ENCODE data around the gene RPA1. TPM values are rescaled to one million over a fixed set of nuclear protein-coding genes. Genes with fewer than 3 reads are reported as not detected.
"Not testable (repeated sequence)": the region's sequence is repeated elsewhere in the genome, so short reads cannot be mapped to it uniquely, and the experiment has no call there.

RPA1 gene
- 46.0 TPM for total RNA-seq
- long read RNA-seq, full-length matches to known transcripts, result 63 of 71 reads
- long read RNA-seq, partial matches to known transcripts, result 4 of 71 reads
- long read RNA-seq, other reads (novel, unspliced or antisense), result 4 of 71 reads

DNA sequence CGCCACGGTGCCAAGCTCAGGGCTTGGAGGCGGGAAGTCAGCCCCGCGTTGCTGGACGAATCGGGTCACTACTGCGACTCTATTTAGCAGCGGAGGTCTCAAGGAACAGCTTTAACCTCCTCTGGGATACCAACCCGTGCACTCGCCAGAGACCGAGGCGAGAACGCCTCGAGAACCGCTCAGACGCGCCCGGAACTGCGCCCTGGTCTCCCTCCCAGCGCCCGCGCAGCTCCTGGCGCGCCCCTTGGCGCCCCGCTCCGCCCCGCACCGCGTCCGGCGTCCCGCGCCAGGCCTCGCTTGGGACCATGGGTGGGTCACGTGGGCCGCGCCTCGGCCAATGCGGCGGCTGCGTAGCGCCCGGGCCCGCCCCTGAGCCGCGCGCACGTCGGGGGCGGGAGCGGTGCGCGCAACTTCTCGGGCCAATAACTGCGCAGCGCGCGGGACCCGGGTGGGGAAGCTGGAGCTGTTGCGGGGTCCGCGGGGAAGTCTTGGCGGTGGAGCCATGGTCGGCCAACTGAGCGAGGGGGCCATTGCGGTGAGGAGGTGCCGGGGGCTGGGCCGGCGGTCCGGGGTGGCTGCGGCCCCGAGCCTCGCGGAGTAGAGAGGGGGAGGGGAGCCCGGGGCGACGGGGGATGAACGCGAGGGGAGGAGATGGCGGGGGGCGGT, at the start of gene RPA1, which contains the start of gene SMYD4:
TSS of gene RPA1 (plus strand) at position 414 of the 666 bp plus-strand sequence. CDS start at position 503, 89 bp downstream.
TSS of gene SMYD4 (minus strand) at position 311 of the 666 bp plus-strand sequence. CDS start 1,908 bp downstream, outside the sequence.
- intact Hi-C loops (cut with micrococcal nuclease), result loop anchor here (2.0 kb wide), 1 partner anchor 43 kb away; no protein-coding TSS in a partner anchor
- ATAC-seq (peak; percentile 100), DNase-seq (peak; percentile 95)

DNA sequence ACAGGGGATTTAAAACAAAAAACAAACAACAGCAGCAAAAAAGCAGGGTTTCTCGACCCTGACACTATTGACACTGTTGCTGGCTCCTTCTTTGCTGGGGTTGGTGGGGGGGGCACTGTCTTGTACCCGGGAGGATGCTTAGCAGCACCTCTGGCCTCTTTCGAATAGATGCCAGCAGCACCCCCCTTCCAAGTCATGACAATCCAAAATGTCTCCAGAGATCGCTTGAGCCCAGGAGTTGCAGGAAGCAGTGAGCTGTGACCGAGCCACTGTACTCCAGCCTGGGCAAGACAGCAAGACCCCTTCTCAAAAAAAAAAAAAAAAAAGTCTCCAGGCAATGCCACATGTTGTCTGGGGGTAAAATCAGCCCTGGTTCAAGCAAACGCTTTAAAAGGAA, 47.6 kb upstream of the RPA1 start:
- ATAC-seq (no peak), DNase-seq (peak; percentile 23)
- intact Hi-C loops (cut with micrococcal nuclease), result loop anchor here (5.0 kb wide), 1 partner anchor 65 kb away; no protein-coding TSS in a partner anchor

DNA sequence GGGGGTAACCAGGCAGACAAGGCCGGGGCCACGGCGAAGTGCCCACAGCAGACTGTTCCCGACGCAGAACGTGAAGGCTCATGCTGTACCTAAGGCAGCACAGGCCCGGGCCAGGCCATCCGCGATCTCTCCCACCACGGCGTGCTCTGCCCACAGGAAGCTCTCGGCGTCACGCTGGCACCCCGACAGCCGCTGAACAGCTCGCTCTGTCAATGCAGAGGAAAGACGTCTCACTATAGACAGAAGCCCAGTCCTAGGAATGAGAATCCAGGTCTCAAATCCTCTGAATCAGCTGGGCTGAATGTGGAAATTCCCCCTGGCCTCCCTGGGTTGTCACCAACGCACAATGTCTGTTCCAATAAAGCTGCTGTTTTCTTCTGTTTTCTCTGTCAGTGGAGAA, 46.5 kb upstream of the RPA1 start:
- intact Hi-C loops (cut with micrococcal nuclease), result loop anchor here (5.0 kb wide), 1 partner anchor 66 kb away; no protein-coding TSS in a partner anchor
- peak; percentile 2 for ATAC-seq
- DNase-seq, result peak; percentile 65

DNA sequence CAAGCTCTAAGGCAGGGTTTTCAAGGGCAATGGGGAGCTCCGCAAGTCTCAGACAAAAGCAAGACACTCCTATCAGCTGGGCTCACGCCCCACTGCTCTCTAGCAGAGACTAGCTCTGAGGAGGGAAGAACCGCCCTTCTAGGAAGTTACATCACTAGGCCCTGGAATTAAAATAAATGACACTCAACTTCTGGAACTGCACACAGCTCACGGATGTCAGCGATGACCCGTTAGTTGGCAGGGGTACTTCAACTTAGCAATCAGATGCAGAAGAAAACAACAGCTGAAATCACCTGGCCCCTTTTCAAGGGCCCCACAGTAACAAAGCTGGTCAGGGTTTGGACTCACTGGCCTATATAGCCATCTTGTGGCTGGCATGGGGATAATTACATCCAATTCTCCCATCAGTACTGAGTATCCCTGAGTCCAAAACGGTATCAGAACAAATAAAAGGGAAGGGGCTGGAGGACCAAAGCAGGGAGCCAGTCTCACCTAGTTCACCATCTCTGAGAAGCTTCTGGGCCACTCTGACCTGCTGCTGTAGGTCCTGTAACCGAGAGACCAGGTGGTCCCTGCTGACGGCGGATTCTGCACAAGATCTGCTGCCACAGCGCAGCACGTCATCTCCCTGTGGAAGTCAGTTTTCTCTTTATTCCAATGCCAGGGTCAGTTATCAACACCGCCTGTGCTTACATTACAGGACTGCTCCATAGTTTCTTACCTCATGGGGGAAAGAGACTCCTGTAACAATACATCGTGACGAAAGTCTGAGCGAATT, 45.8 kb upstream of the RPA1 start:
- ATAC-seq (peak; percentile 73), DNase-seq (peak; percentile 82)
- intact Hi-C loops (cut with micrococcal nuclease), result loop anchor here (5.0 kb wide), 1 partner anchor 67 kb away; no protein-coding TSS in a partner anchor

DNA sequence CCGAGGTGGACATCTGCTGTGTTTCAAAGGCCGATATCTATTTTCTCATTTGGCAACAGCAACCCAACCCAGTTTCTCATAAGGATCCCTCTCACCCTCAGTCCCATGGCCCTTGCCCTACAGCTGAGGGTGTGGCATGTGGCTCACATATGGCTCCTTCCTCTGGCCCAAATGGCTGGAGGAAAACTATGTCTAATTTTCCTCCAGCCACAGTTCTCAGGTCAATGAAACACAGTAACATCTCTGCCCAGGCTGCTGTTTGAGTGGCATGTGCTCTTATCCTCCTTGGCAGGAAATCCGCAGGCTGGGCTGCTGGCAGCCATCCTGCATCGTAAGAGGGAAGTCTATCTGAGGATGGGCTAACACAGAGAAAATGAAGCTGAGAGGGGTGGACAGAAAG, 43.9 kb upstream of the RPA1 start:
- ATAC-seq (peak; percentile 38), DNase-seq (peak; percentile 76)
- intact Hi-C loops (cut with micrococcal nuclease), result loop anchor here (2.0 kb wide), 1 partner anchor 43 kb away; the partner anchor contains the start of gene SMYD4

DNA sequence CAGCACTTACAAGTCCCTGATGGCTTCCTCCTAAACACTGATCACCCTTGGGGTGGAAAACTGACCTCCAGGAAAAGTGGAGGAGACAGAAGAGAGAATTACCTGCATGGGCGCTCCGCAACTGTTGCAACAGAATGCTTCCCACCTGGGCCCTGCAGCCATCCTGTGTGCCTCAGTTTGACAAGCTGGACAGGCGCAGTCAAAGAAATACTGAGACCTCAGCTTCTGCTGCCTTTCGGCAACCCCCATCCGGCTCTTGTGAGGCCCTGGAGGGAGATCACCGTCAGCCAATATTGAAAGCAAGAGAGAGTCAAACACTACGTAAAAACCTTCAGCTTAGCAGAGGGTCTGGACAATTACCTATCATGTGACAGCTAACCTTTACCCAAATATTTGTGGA, 43.1 kb upstream of the RPA1 start:
- no peak for ATAC-seq
- peak; percentile 33 for DNase-seq
- intact Hi-C loops (cut with micrococcal nuclease), result loop anchor here (2.0 kb wide), 1 partner anchor 42 kb away; the partner anchor contains the start of gene SMYD4

DNA sequence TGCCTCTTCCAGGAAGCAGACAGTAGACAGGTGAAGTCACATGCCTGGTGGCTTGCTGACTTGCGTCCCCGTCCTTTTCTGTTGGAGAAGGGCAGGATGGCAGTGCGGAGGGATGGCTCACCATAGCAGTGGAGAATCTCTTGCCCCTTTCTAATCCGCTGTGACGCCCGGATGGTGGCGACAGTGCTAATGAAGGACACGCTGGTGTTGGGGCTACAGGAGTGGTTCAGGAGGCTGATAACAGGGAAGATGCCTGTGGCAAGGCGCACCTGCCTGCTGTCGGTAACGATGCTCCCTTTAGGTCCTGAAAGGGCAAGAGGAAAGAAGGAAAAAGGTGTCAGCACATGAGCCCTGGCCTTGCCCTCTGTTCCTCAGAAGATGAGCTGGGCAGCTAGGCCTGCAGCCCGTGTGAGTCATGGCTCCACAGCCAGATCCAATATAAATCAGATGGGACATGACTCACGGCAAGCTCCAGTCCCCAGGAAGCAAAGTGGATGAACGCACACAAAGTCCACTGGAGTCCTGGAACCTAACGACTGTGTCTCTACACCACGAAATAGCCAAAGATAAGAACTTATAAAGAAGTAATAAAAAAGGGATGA, 42.4 kb upstream of the RPA1 start:
- peak; percentile 70 for DNase-seq
- peak; percentile 42 for ATAC-seq
- intact Hi-C loops (cut with micrococcal nuclease), result loop anchor here (2.0 kb wide), 1 partner anchor 41 kb away; the partner anchor contains the start of gene SMYD4

DNA sequence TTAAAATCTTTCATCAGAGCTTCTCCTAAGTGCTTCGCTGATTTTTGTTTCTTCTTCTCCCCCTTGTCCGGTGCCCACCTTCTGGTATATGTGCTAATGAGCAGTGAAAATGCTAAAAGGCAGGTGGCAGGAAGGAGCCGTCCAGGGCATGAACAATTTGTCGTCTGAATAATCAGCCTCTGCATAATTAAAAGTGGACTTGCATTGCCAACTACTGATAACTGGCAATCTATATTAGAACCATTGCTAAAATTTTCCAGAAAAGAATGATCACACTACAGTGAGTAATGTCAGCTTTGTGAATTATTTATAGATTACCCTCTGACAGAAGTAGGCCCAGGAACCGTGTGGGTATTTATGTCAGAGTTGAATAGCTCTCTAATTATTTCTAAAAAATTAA, 39.9 kb upstream of the RPA1 start:
- ATAC-seq (peak; percentile 44), DNase-seq (no peak)
- intact Hi-C loops (cut with micrococcal nuclease), result no loop called here

DNA sequence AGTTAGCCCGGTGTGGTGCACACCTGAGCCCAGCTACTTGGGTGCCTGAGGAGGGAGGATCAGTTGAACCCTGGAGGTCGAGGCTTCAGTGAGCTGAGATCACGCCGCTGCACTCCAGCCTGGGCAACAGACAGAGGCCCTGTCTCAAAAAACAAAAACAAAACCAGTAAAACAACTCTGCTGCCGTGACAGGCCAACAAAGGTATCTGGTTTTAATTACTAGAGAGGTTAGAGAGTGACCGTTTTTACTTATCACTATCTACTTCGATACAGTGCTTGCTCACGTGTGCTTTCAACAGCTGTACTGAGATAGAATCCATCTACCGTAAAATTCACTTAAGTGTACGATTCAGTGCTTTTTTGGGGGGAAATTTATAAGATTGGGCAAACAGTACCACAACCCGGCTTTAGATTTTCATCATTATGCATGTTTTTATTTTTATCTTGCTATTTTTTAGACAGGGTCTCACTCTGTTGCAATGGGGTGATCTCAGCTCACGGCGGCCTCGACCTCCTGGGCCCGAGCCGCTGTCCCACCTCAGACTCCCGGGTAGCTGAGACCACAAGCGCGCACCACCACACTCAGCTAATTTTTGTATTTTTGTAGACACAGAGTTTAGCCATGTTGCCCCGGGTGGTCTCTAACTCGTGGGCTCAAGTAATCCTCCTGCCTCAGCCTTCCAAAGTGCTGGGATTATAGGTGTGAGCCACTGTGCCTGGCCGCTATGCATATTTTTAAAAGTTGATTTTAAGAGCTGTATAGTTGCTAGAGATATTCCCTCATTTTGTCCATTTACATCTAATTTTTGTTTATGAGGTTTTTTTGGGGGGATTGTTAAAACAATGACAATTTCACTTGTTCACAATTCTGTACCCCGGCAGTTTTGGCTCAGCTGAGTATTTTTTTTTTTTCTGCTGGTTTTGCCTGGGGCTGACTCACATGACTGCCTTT, 37.0 kb upstream of the RPA1 start:
- intact Hi-C loops (cut with micrococcal nuclease), result no loop called here
- ATAC-seq (no peak), DNase-seq (no peak)

DNA sequence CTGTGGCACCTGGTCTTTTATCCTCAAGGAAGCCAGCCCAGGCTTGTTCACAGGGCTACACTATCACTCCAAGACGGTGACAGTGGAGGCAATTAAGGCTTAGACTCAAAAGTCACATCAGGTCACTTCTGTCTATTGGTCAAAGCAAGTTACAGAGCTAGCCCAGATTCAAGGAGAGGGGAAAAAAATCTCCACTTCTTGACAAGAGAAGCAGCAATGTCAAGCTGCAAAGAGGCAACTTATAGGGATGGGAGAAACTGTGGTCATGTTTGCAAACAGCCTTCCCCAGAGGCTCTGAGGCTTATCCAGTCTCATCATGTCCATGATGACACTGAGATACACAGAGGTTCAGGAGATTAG, 36.4 kb upstream of the RPA1 start:
- intact Hi-C loops (cut with micrococcal nuclease), result no loop called here
- ATAC-seq, result no peak
- no peak for DNase-seq

DNA sequence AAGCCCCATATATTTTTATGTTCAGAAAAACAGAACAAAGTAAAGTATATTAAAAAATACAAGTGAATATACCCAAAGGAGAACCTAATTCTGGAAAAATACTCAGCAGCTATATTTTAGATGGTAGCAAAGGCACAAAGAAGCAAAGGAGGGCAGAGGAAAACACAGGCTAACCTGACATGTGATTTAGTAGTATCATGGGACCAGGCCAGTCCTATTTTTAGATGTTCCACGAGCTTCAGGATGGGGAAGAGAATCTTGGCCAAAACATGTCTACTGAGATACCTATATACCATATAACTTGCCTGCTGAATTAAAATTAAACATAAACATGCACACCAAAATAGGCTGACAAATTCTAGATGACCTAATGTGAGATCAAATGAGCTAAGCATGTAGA, 33.0 kb upstream of the RPA1 start:
- intact Hi-C loops (cut with micrococcal nuclease), result no loop called here
- ATAC-seq (peak; percentile 85), DNase-seq (no peak)

DNA sequence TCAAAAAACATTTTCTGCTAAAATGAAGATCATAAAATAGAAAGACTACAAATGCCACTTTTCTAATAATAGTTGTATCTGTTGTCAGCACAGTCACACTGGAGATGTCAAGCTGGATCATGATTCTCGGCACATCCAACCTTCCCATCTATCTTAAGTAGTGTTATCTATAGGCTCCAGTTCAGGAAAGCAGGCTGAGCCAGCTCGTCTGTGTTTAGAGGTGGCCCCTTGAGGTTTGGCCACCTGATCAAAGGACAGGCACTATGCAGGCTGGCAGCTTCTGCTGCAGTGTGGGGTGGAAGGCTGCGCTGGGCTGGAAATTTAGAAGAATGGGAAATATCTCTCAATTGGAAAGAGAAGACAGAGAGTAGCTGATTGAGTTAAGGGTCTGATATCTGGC, 32.5 kb upstream of the RPA1 start:
- peak; percentile 61 for DNase-seq
- peak; percentile 86 for ATAC-seq
- intact Hi-C loops (cut with micrococcal nuclease), result no loop called here

DNA sequence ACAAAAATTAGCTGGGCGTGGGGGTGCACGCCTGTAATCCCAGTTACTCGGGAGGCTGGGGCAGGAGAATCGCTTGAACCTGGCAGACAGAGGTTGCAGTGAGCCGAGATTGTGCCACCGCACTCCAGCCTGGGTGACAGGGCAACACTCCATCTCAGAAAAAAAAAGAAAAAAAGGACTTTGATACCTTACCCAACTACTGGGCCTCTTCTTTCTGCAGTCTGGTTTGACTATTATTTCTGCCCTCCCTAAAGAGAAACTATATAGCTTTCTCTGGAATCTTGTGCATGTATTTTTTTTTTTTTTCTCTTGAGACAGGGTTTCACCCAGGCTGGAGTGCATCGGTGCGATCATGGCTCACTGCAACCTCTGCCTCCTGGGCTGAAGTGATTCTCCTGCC, 32.0 kb upstream of the RPA1 start:
- intact Hi-C loops (cut with micrococcal nuclease); ATAC-seq; DNase-seq: not testable (repeated sequence)

DNA sequence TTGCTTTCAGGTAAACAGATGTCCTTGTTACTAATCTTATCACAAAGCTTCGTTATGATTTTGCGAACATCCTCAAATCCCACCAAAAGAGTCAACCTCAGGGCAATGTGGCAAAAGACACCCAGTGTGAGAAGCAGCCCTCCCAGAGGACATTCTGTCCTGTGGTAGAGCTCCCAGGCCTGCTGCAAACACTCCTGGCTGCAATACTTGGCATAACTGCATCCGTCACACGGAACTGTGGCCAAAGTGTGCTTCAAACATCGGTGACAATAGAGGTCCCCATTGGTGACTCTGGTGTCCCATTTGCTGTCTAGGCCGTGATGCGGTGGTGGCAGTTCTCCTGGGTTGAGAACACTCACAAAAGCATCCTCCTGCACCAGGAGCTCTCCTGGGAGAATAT, 29.6 kb upstream of the RPA1 start:
- DNase-seq (peak; percentile 47), ATAC-seq (peak; percentile 77)
- intact Hi-C loops (cut with micrococcal nuclease), result no loop called here

DNA sequence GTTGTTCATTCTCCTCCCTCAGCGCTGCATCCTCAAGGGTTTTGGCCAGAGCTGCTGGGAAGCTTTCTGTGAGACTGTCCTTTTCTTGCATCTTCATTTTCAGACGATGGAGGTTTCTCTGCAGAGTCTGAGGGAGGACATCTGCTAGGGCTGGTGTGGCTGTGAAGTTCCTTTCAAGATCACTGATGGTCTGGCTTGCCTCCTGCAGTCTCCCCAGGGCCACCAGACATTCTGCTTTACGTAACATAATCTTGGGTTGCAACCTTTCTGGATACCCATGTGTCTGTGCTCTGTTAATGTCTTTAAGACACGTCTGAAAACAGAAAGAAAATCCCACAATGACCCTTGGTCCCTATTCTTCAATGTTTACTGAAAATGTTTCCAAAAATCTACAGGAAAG, 29.1 kb upstream of the RPA1 start:
- no peak for DNase-seq
- intact Hi-C loops (cut with micrococcal nuclease), result no loop called here
- no peak for ATAC-seq

DNA sequence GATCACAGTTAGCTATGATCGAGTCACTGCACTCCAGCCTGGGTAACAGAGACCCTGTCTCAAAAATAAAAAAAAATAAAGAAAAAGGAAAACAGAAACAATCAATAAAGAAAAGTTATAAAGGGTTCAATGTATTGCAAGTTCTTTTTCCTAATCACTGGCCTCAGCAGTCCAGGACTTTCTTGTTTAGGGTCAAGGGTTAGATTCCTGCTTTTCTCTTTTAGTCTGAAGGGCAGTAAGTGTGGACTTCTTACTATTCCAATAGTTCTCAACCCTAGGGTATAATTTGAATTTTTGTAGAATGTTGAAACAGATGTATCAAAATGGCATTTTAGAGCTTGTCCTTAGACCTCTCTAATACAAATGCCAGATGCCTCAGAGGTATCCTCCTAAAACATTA, 27.4 kb upstream of the RPA1 start:
- no peak for DNase-seq
- intact Hi-C loops (cut with micrococcal nuclease), result no loop called here
- ATAC-seq, result no peak

DNA sequence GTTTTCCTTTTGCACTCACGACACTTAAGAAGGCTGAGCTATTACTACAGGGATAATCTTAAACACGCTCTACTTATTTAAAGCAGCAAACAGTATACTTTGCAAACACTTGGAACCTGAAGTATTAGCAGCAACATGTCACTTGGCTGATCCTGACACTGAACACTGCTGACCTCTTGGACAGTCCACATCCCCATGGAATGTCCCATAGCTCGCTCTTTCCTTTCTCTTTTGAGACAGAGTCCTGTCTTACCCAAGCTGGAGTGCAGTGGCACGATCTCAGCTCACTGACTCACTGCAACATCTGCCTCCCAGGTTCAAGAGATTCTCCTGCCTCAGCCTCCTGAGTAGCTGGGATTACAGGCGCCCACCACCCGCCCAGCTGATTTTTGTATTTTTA, 26.5 kb upstream of the RPA1 start:
- DNase-seq, result no peak
- intact Hi-C loops (cut with micrococcal nuclease), result no loop called here
- ATAC-seq, result no peak

DNA sequence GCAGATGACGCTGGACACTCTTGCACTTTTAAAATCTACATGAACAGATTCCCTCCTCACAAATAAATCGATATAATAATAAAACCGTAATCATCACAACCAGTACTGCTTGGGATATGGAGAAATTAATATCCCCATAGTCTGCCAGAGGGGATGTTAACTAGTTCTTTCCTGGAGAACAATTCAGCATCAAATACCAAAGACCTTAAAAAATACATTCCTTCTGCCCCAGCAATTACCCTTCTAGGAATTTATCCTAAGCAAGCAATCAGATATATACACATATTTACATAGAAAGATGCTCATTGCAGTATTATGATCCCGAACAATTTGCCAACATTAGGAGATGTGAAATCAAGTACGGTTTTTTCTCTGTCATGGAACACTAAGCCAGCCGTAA, 21.9 kb upstream of the RPA1 start:
- intact Hi-C loops (cut with micrococcal nuclease), result no loop called here
- ATAC-seq (no peak), DNase-seq (no peak)

DNA sequence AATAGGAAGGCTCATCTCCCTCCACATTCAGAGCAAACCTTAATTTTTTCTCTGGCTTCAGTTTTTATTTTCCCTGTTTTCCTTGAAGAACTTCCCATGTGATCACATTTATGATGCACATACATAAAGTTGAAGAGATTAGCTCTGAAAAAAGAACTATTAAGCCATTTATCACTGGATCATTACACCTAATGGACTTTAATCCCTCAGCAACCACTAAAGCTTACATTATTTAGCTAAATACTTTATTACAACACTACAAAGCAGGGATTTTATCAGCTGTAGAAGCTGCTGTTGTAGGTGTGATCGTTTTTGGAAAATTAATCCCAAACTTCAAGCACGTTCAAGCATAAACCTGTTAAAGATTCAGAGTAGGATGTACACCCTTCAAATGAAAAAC, 21.2 kb upstream of the RPA1 start:
- no peak for DNase-seq
- no peak for ATAC-seq
- intact Hi-C loops (cut with micrococcal nuclease), result no loop called here
